HG03280 (cell line): ENCODE measurements around the gene RACK1.
"Not testable (repeated sequence)": the region's sequence is repeated elsewhere in the genome, so short reads cannot be mapped to it uniquely, and the experiment has no call there.

Experiments
- ATAC-seq: cut with Tn5 transposase; IDR thresholded peaks from one replicate; pipeline ENCODE4 v1.9.1; 2021; ENCODE audit warnings: mild to moderate bottlenecking, moderate library complexity; ENCODE audit not compliant: unreplicated experiment

The RACK1 gene

GRCh38 chr5:181217111-181217802 is 26.4 kb downstream of the RACK1 start:
- ATAC-seq, result peak; percentile 17

DNA sequence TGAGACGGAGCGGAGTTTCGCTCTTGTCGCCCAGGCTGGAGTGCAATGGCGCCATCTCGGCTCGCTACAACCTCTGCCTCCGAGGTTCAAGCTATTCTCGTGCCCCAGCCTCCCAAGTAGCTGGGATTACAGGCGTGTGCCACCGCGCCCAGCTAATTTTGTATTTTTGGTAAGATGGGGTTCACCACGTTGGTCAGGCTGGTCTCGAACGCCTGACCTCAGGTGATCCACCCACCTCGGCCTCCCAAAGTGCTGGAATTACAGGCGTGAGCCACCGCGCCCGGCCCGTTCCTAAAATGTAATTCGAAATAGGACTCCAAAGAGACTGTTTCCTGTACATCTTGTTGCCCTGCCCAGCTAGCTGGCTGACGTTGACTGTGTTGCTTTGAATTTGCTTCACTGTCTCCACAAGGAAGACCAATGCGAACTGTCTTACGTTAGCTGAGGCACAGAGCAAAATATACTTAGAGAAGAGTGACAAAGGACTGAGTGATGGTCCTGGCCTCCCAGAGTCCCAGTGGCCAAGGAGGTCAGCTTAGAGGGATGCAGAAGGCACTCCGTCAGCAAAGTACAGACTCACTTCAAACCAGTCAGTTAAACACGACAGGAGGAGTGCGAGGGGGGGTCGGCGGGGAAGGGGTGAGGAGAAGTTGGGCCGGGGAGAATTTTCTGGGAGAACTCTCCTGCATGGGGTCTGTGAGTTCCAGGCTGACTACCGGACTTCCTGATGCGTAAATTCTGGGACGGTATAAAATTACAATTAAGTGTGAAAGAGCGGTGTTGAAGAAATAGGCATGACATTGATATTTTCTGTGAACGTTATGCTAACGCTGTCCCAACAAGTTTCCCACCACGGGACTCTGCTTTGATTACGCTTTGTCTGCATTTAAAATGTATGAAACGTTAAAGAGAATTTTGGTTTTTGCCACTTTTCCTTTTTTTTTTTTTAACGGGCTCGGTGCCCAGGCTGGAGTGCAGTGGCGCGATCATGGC is 27.4 kb downstream of the RACK1 start:
- ATAC-seq, result no peak

DNA sequence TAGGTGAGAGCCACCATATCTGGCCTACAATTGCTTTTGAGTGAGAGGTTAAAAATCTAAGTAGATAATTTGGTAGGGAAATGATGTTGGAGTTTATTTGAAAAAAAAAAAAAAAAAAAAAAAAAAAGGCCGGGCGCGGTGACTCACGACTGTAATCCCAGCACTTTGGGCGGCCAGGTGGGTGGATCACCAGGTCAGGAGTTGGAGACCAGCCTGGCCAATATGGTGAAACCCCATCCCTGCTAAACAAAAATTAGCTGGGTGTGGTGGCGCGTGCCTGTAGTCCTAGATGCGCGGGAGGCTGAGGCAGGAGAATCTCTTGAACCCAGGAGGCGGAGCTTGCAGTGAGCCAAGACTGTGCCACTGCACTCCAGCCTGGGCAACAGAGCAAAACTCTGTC is 29.5 kb downstream of the RACK1 start:
- not testable (repeated sequence) for ATAC-seq

GRCh38 chr5:181212934-181213333 is 30.8 kb downstream of the RACK1 start:
- no peak for ATAC-seq

GRCh38 chr5:181212080-181212479 is 31.6 kb downstream of the RACK1 start:
- no peak for ATAC-seq

GRCh38 chr5:181211208-181211607 is 32.5 kb downstream of the RACK1 start:
- no peak for ATAC-seq

DNA sequence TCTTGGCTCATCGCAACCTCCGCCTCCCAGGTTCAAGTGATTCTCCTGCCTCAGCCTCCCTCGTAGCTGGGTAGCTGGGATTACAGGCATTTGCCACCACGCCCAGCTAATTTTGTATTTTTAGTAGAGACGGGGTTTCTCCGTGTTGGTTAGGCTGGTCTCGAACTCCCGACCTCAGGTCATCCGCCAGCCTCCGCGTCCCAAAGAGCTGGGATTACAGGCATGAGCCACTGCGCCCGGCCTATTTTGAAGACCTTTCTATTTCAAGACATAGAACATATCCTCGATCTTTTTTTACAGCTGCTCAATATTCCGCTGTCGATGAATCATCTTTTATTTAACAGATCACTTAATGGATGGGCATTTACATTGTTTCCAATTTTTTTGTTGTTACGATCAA is 33.0 kb downstream of the RACK1 start:
- ATAC-seq, result not testable (repeated sequence)

GRCh38 chr5:181210148-181210547 is 33.6 kb downstream of the RACK1 start:
- not testable (repeated sequence) for ATAC-seq

DNA sequence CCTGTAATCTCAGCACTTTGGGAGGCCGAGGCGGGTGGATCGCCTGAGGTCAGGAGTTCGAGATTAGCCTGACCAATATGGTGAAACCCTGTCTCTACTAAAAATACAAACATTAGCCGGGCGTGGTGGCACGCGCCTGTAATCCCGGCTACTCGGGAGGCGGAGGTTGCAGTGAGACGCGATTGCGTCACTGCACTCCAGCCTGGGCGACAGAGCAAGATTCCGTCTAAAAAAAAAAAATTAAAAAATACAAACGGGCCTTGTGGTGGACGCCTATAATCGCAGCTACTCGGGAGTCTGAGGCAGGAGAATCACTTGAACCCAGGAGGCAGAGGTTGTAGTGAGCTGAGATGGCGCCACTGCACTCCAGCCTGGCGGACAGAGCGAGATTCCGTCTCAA is 34.7 kb downstream of the RACK1 start:
- ATAC-seq, result not testable (repeated sequence)

DNA sequence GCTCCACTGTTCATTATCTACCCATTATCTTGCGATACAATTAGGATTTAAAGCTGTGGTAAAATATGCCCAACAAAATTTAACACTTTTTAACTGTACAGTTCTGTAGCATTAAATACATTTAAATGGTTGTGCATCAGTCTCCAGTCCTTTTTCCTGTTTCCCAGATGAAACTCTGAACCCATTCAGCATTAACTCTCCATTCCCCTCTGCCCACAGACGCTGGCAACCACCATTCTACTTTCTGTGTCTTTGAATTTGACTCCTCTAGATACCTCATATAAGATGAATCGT is 35.8 kb downstream of the RACK1 start:
- ATAC-seq, result no peak

- no peak for ATAC-seq
These were observed 36.3 kb downstream of the RACK1 start for GRCh38 chr5:181207214-181207959.

DNA sequence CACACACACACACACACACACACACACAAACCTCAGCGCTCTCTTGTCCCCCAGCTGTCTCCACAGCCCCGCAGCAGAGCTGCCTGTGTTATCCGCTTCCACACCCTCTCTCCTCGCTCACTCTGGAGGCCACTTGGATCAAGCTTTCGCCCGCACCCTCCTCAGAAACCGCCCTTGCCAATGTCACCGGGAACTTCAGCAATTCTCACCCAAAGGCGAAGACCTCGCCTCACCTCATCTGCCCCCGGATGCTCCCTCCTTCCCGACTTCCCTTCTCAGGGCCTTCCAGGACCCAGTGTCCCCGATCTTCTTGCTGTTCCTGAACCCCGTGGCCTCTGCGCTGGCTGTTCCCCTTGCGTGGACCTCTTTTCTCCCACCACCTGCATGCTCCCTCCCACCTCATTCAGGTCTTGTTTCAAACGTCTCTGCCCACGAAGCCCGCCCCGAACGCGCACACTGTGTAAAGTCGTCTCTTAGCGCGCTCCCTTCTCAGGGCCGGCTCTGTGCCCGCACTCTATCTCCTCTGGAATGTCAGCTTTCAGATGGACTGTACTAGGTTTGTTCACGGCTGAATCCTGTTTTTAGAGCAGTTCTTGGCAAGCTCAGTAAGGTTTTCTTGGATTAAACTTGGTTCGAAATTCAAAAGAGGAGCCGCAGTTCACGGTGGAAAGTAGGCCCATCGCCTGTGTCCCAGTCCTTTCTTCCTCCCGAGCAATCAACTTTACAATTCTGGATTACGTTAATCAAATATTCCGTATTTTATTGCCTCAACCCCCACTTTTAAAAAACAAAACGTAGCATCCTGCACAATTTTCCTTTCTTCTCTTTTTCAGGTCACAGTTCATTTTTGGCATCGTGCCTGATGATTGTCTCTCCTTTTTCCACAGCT is 37.7 kb downstream of the RACK1 start:
- ATAC-seq, result no peak

GRCh38 chr5:181204826-181205760 is 38.6 kb downstream of the RACK1 start, which contains the start of gene TRIM7:
Gene TRIM7 (minus strand): TSS chr5:181205196. CDS start chr5:181205110, 86 bp downstream.
- no peak for ATAC-seq

- no peak for ATAC-seq
These were observed 39.4 kb downstream of the RACK1 start for GRCh38 chr5:181204113-181204825.

DNA sequence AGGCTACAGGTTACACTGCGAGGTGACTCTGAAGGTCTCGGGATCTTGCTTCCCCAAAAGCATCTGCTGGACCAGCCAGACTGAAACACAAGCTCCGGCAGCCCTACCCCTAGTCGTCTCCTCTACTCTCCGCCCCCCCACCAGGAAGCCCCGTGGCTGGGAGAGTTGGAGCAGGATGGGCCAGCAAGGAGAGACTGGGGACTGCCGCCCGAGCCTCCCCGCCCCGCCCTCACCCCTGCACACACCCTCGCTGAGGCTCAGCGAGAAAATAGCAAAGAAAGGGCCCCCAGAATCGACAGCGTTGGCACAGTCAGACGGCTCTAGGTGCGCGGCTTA is 40.0 kb downstream of the RACK1 start:
- ATAC-seq, result no peak

GRCh38 chr5:181203093-181203711 is 40.5 kb downstream of the RACK1 start:
- ATAC-seq, result no peak

DNA sequence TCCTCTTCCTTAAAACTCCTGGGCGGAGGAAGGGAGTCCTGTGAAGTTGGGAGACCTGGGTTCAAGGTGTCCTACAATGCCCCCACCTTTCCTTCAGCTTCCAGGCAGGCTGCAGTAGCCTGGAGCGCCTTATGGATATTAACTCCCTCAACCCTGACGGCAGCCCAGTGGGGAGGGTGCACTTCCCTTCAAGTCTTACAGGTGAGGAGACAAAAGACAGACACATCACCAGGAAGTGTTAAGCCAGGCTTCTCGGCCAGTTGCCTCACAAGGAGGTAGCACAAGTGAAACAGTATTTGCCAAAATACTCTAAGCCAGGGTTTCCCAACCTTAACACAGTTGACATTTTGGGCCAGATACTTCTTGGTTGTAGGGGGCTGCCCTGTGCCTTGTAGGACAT is 42.9 kb downstream of the RACK1 start:
- ATAC-seq, result no peak

- no peak for ATAC-seq
These were observed 43.6 kb downstream of the RACK1 start for GRCh38 chr5:181199881-181200638.
